Urothelium cell line (cell line): ENCODE results near the gene TRERF1.
"Not testable (repeated sequence)": the region's sequence is repeated elsewhere in the genome, so short reads cannot be mapped to it uniquely, and the experiment has no call there.

Experiments used
- DNase-seq: peaks from one replicate; pipeline ENCODE4 v3.0.0; 2011; ENCODE audit warnings: low spot score, mixed read lengths
- FAIRE-seq: peaks from 2 replicates; lab custom pipeline; 2011; peaks lifted over from hg19 to GRCh38; lab: Jason Lieb, UNC

The TRERF1 gene

GRCh38 chr6:42344756-42345155 lies 107.0 kb downstream of the TRERF1 start:
- FAIRE-seq (no peak), DNase-seq (no peak)

- FAIRE-seq: no peak
These were observed 109.8 kb downstream of the TRERF1 start for GRCh38 chr6:42341771-42342553.

GRCh38 chr6:42341221-42341620 lies 110.5 kb downstream of the TRERF1 start:
- no peak for DNase-seq

More at GRCh38 chr6:42341771-42342553, 109.8 kb downstream of the TRERF1 start:
- no peak for DNase-seq

GRCh38 chr6:42340511-42340910 lies 111.2 kb downstream of the TRERF1 start:
- FAIRE-seq: no peak
- DNase-seq: no peak

More at GRCh38 chr6:42341221-42341620, 110.5 kb downstream of the TRERF1 start:
- FAIRE-seq: no peak

- DNase-seq (no peak), FAIRE-seq (no peak)
These were observed 111.7 kb downstream of the TRERF1 start for GRCh38 chr6:42339991-42340401.

GRCh38 chr6:42338744-42339222 lies 112.9 kb downstream of the TRERF1 start:
- FAIRE-seq (peak; percentile 9), DNase-seq (peak; percentile 89)

- peak; percentile 42 for FAIRE-seq
- DNase-seq: no peak
These were observed 113.6 kb downstream of the TRERF1 start for GRCh38 chr6:42337985-42338743.

- no peak for FAIRE-seq
- DNase-seq: no peak
These were observed 115.3 kb downstream of the TRERF1 start for GRCh38 chr6:42336431-42336830.

- DNase-seq: no peak
- no peak for FAIRE-seq
These were observed 115.8 kb downstream of the TRERF1 start for GRCh38 chr6:42335896-42336295.

- no peak for DNase-seq
- FAIRE-seq: no peak
These were observed 116.9 kb downstream of the TRERF1 start for GRCh38 chr6:42334870-42335269.

GRCh38 chr6:42333612-42334011 lies 118.1 kb downstream of the TRERF1 start:
- DNase-seq (no peak), FAIRE-seq (no peak)

- FAIRE-seq: no peak
These were observed 118.8 kb downstream of the TRERF1 start for GRCh38 chr6:42332916-42333315.

GRCh38 chr6:42331019-42331418 lies 120.7 kb downstream of the TRERF1 start:
- FAIRE-seq (no peak), DNase-seq (no peak)

More at GRCh38 chr6:42332916-42333315, 118.8 kb downstream of the TRERF1 start:
- no peak for DNase-seq

GRCh38 chr6:42326248-42326647 lies 125.5 kb downstream of the TRERF1 start:
- no peak for FAIRE-seq
- DNase-seq: no peak

GRCh38 chr6:42324656-42325324 lies 126.9 kb downstream of the TRERF1 start:
- DNase-seq, FAIRE-seq: not testable (repeated sequence)

- DNase-seq: no peak
- no peak for FAIRE-seq
These were observed 129.1 kb downstream of the TRERF1 start for GRCh38 chr6:42322676-42323075.

GRCh38 chr6:42321976-42322375 lies 129.8 kb downstream of the TRERF1 start:
- FAIRE-seq (no peak), DNase-seq (no peak)

GRCh38 chr6:42320762-42321161 lies 131.0 kb downstream of the TRERF1 start:
- FAIRE-seq: no peak
- DNase-seq: peak; percentile 14

- no peak for FAIRE-seq
- no peak for DNase-seq
These were observed 133.2 kb downstream of the TRERF1 start for GRCh38 chr6:42318480-42318879.

GRCh38 chr6:42316981-42317380 lies 134.7 kb downstream of the TRERF1 start:
- FAIRE-seq (no peak), DNase-seq (peak; percentile 16)
